ENCODE results near the gene RAB3A. TPM values are rescaled to one million over a fixed set of nuclear protein-coding genes. Genes with fewer than 3 reads are reported as not detected.

Gene RAB3A
- total RNA-seq, 4 donors from 2014 or later, result 0.92 to 3.8 (median 1.6) TPM

- TF ChIP-seq CTCF (IDR thresholded peaks at IDR 0.05), result no peak
- TF ChIP-seq POLR2AphosphoS5 (IDR thresholded peaks at IDR 0.05), result no peak
- no peak for TF ChIP-seq POLR2A (IDR thresholded peaks at IDR 0.05)
- TF ChIP-seq EP300 (IDR thresholded peaks at IDR 0.05), result no peak
- Histone ChIP-seq H3K4me3 (no peak overlapping the region), H3K36me3 (no peaks in the 10 kb centered on the region), H3K9me3 (peaks cover 0 to 17% (median 0%) of the 10 kb centered on the region in 3 donors), H3K27me3 (peaks cover 97% of the 10 kb centered on the region), H3K4me1 (peaks cover 0 to 6% (median 0%) of the 10 kb centered on the region in 3 donors), H3K27ac (no peak overlapping the region)
- ATAC-seq, result no peak
- WGBS, 2 donors (ENCODE audit: low coverage in 1 of 2), result no CpG with 5 or more reads among the region's 46 CpGs
Observed at GRCh38 chr19:18232540-18233223, 28.8 kb upstream of the RAB3A start.

- Histone ChIP-seq H3K27ac (no peak overlapping the region), H3K27me3 (peaks cover 100% of the 10 kb centered on the region), H3K36me3 (no peaks in the 10 kb centered on the region), H3K9me3 (peaks cover 0 to 17% (median 0%) of the 10 kb centered on the region in 3 donors), H3K4me1 (peaks cover 0 to 6% (median 0%) of the 10 kb centered on the region in 3 donors), H3K4me3 (no peak overlapping the region)
- ATAC-seq, result no peak
- TF ChIP-seq EP300 (IDR thresholded peaks at IDR 0.05) (no peak), POLR2AphosphoS5 (IDR thresholded peaks at IDR 0.05) (no peak), POLR2A (IDR thresholded peaks at IDR 0.05) (no peak), CTCF (IDR thresholded peaks at IDR 0.05) (no peak)
- WGBS, 2 donors (ENCODE audit: low coverage in 1 of 2), result no CpG with 5 or more reads among the region's 4 CpGs
Observed at GRCh38 chr19:18231775-18232174, 27.9 kb upstream of the RAB3A start.

- TF ChIP-seq POLR2A (IDR thresholded peaks at IDR 0.05), result no peak
- TF ChIP-seq POLR2AphosphoS5 (IDR thresholded peaks at IDR 0.05), result no peak
- TF ChIP-seq CTCF (IDR thresholded peaks at IDR 0.05), result no peak
- no peak for TF ChIP-seq EP300 (IDR thresholded peaks at IDR 0.05)
- H3K27ac ChIP-seq, result no peak overlapping the region
- ATAC-seq, result no peak
- H3K36me3 ChIP-seq, result no peaks in the 10 kb centered on the region
- peaks cover 100% of the 10 kb centered on the region for H3K27me3 ChIP-seq
- WGBS, 2 donors (ENCODE audit: low coverage in 1 of 2), result 0 to 40% methylated on average over 1 to 2 of the region's 18 CpGs
- H3K9me3 ChIP-seq, result peaks cover 0 to 17% (median 0%) of the 10 kb centered on the region in 3 donors
- H3K4me1 ChIP-seq, result peaks cover 0 to 9% (median 2%) of the 10 kb centered on the region in 3 donors
- no peak overlapping the region for H3K4me3 ChIP-seq
Observed at GRCh38 chr19:18230941-18231734, 27.3 kb upstream of the RAB3A start.

- TF ChIP-seq CTCF (IDR thresholded peaks at IDR 0.05) (no peak), POLR2AphosphoS5 (IDR thresholded peaks at IDR 0.05) (no peak), POLR2A (IDR thresholded peaks at IDR 0.05) (no peak), EP300 (IDR thresholded peaks at IDR 0.05) (no peak)
- 64 to 72% methylated on average over 2 of the region's 4 CpGs for WGBS, 2 donors (ENCODE audit: low coverage in 1 of 2)
- Histone ChIP-seq H3K4me1 (peaks cover 0 to 22% (median 13%) of the 10 kb centered on the region in 3 donors), H3K9me3 (peaks cover 0 to 17% (median 0%) of the 10 kb centered on the region in 3 donors), H3K4me3 (no peak overlapping the region), H3K27ac (no peak overlapping the region), H3K27me3 (peaks cover 100% of the 10 kb centered on the region), H3K36me3 (no peaks in the 10 kb centered on the region)
- no peak for ATAC-seq
Observed at GRCh38 chr19:18229915-18230314, 26.1 kb upstream of the RAB3A start.
